GM19043 (cell line): ENCODE data around the gene PLPPR4.
"Not testable (repeated sequence)": the region's sequence is repeated elsewhere in the genome, so short reads cannot be mapped to it uniquely, and the experiment has no call there.

Source experiments
- ATAC-seq: cut with Tn5 transposase; IDR thresholded peaks from one replicate; pipeline ENCODE4 v1.9.1; 2021; ENCODE audit warnings: low read depth; ENCODE audit not compliant: unreplicated experiment

PLPPR4 gene

GRCh38 chr1:99264201-99265021, at the start of gene PLPPR4:
TSS of gene PLPPR4 (plus strand) at chr1:99264492. CDS start at chr1:99264594, 102 bp downstream.
- no peak for ATAC-seq

GRCh38 chr1:99216956-99217355, 47.3 kb upstream of the PLPPR4 start:
- ATAC-seq, result no peak

GRCh38 chr1:99217599-99217998, 46.7 kb upstream of the PLPPR4 start:
- ATAC-seq, result no peak

GRCh38 chr1:99218572-99218971, 45.7 kb upstream of the PLPPR4 start:
- no peak for ATAC-seq

GRCh38 chr1:99218999-99219398, 45.3 kb upstream of the PLPPR4 start:
- peak; percentile 99 for ATAC-seq

GRCh38 chr1:99227056-99227897, 37.0 kb upstream of the PLPPR4 start:
- no peak for ATAC-seq

GRCh38 chr1:99228153-99228552, 36.1 kb upstream of the PLPPR4 start:
- no peak for ATAC-seq

GRCh38 chr1:99229122-99229521, 35.2 kb upstream of the PLPPR4 start:
- no peak for ATAC-seq

- no peak for ATAC-seq
These were observed 33.6 kb upstream of the PLPPR4 start for GRCh38 chr1:99230695-99231094.

- no peak for ATAC-seq
These were observed 32.1 kb upstream of the PLPPR4 start for GRCh38 chr1:99232172-99232571.

GRCh38 chr1:99233446-99233845, 30.8 kb upstream of the PLPPR4 start:
- ATAC-seq, result no peak

GRCh38 chr1:99236756-99237155, 27.5 kb upstream of the PLPPR4 start:
- ATAC-seq, result no peak

GRCh38 chr1:99239690-99240089, 24.6 kb upstream of the PLPPR4 start:
- no peak for ATAC-seq

- no peak for ATAC-seq
These were observed 23.7 kb upstream of the PLPPR4 start for GRCh38 chr1:99240621-99241020.

- ATAC-seq, result no peak
These were observed 18.1 kb upstream of the PLPPR4 start for GRCh38 chr1:99246152-99246551.

- ATAC-seq, result no peak
These were observed 17.1 kb upstream of the PLPPR4 start for GRCh38 chr1:99247199-99247598.

- ATAC-seq, result no peak
These were observed 13.6 kb upstream of the PLPPR4 start for GRCh38 chr1:99250728-99251127.

GRCh38 chr1:99251308-99251707, 13.0 kb upstream of the PLPPR4 start:
- ATAC-seq, result no peak

GRCh38 chr1:99252630-99253029, 11.7 kb upstream of the PLPPR4 start:
- ATAC-seq, result no peak

- not testable (repeated sequence) for ATAC-seq
These were observed 3.9 kb upstream of the PLPPR4 start for GRCh38 chr1:99260402-99260801.

GRCh38 chr1:99265124-99265523, 832 bp downstream of the PLPPR4 start:
- no peak for ATAC-seq

- ATAC-seq, result no peak
These were observed 2.4 kb downstream of the PLPPR4 start for GRCh38 chr1:99266726-99267125.
